ENCODE measurements around the gene DDX39A. TPM values are rescaled to one million over a fixed set of nuclear protein-coding genes. Genes with fewer than 3 reads are reported as not detected.

The DDX39A gene
- polyA plus RNA-seq, 1 of the 3 experiments (the other 2 are of a cell fraction): 88.8 TPM

DNA sequence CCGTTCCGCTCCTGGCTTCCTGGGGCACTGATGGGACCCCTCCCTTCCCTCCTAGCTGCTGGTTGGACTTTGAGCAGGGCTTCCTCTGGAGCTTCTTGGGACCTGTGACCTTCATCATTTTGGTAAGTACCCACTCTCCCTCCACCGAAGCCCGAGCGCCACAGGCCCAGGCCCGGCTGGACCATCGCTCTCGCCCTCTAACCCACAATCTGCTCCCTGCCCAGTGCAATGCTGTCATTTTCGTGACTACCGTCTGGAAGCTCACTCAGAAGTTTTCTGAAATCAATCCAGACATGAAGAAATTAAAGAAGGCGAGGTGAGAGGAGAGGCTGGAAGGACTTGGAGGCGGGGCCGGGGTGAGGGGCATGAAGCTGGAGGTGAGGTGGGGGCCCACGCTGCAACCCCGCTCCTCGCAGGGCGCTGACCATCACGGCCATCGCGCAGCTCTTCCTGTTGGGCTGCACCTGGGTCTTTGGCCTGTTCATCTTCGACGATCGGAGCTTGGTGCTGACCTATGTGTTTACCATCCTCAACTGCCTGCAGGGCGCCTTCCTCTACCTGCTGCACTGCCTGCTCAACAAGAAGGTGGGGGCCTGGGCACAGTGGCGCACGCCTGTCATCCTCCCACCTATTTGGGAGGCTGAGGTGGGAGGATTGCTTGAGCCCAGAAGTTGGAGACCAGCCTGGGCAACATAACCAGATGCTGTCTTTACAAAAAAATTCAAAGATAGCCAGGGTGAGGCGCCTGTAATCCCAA lies 12.3 kb downstream of the DDX39A start:
- Histone ChIP-seq H2AFZ (ENCODE audit: low read depth) (no peak overlapping the region), H3K27me3 (ENCODE audit: insufficient read depth) (no peaks in the 10 kb centered on the region), H3K9ac (no peak overlapping the region), H3F3A (replicated peaks; ENCODE audit: insufficient read depth) (peaks cover 16% of the 10 kb centered on the region), H4K20me1 (ENCODE audit: insufficient read depth) (peaks cover 15% of the 10 kb centered on the region; the same call in 1 of the 2 replicates), H3K4me2 (no peak overlapping the region), H3K27ac (ENCODE audit: low read depth in 2 of 2, low read length in 1 of 2) (peak overlapping the region; percentile 24 to 66; a peak in 3 of 4 replicates), H3K9me2 (no peaks in the 10 kb centered on the region), H3K9me3 (no peaks in the 10 kb centered on the region), H3K4me1 (ENCODE audit: control insufficient read depth in 1 of 2, insufficient read depth in 2 of 2, low read depth in 1 of 2, low read length in 1 of 2) (peaks cover 0 to 7% of the 10 kb centered on the region in 2 experiments; a peak in 1 of 4 replicates), H3K36me3 (replicated peaks in 1 of 2; ENCODE audit: control insufficient read depth in 1 of 2, insufficient read depth in 2 of 2, low read length in 1 of 2) (peaks cover 14 to 41% of the 10 kb centered on the region in 2 experiments), H3K79me2 (ENCODE audit: insufficient read depth) (peaks cover 10% of the 10 kb centered on the region), H3K4me3 (ENCODE audit: low read depth in 2 of 2, low read length in 1 of 2) (no peak overlapping the region)
- POLR2A ChIA-PET: interaction anchor here (0.7 to 1.6 kb wide), 3 partner anchors 45 to 270 kb away, joined by 3 read pairs; partner anchors contain the start of gene ASF1B
- DNase-seq: no peak
- TF ChIP-seq, protein P1, sequence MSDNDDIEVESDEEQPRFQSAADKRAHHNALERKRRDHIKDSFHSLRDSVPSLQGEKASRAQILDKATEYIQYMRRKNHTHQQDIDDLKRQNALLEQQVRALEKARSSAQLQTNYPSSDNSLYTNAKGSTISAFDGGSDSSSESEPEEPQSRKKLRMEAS (IDR thresholded peaks at IDR 0.05; ENCODE audit: low read depth): no peak
- TF ChIP-seq ELF1 (IDR thresholded peaks at IDR 0.05) (no peak), NRF1 (IDR thresholded peaks at IDR 0.05; ENCODE audit: low read depth, low read length) (no peak), SMC3 (IDR thresholded peaks at IDR 0.05; ENCODE audit: low read depth, low read length) (no peak), RXRA (IDR thresholded peaks at IDR 0.05; ENCODE audit: borderline replicate concordance, low read depth) (no peak), GATA2 (CRISPR knock-in tag; IDR thresholded peaks at IDR 0.05) (no peak), RFX5 (IDR thresholded peaks at IDR 0.05; ENCODE audit: low read length) (no peak), RAD21 (IDR thresholded peaks at IDR 0.05; ENCODE audit: low read length) (no peak), SIN3A (IDR thresholded peaks at IDR 0.05; ENCODE audit: borderline replicate concordance, low read depth, low read length) (no peak), POLR2AphosphoS5 (IDR thresholded peaks at IDR 0.05; ENCODE audit: low read depth, low read length) (no peak), TAF1 (IDR thresholded peaks at IDR 0.05; ENCODE audit: borderline replicate concordance, low read depth, low read length) (no peak), RCOR1 (IDR thresholded peaks at IDR 0.05; ENCODE audit: low read length) (no peak), NFIC (IDR thresholded peaks at IDR 0.05; ENCODE audit: borderline replicate concordance) (no peak), EP300 (IDR thresholded peaks at IDR 0.05; ENCODE audit: borderline replicate concordance in 1 of 2, low read depth in 1 of 2, low read length in 1 of 2) (no peak), TEAD4 (IDR thresholded peaks at IDR 0.05; ENCODE audit: borderline replicate concordance, insufficient read depth) (no peak)
- TF ChIP-seq, protein P2, sequence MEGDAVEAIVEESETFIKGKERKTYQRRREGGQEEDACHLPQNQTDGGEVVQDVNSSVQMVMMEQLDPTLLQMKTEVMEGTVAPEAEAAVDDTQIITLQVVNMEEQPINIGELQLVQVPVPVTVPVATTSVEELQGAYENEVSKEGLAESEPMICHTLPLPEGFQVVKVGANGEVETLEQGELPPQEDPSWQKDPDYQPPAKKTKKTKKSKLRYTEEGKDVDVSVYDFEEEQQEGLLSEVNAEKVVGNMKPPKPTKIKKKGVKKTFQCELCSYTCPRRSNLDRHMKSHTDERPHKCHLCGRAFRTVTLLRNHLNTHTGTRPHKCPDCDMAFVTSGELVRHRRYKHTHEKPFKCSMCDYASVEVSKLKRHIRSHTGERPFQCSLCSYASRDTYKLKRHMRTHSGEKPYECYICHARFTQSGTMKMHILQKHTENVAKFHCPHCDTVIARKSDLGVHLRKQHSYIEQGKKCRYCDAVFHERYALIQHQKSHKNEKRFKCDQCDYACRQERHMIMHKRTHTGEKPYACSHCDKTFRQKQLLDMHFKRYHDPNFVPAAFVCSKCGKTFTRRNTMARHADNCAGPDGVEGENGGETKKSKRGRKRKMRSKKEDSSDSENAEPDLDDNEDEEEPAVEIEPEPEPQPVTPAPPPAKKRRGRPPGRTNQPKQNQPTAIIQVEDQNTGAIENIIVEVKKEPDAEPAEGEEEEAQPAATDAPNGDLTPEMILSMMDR (IDR thresholded peaks at IDR 0.05): no peak
- TF ChIP-seq, protein P3, sequence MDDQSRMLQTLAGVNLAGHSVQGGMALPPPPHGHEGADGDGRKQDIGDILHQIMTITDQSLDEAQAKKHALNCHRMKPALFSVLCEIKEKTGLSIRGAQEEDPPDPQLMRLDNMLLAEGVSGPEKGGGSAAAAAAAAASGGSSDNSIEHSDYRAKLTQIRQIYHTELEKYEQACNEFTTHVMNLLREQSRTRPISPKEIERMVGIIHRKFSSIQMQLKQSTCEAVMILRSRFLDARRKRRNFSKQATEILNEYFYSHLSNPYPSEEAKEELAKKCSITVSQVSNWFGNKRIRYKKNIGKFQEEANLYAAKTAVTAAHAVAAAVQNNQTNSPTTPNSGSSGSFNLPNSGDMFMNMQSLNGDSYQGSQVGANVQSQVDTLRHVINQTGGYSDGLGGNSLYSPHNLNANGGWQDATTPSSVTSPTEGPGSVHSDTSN (IDR thresholded peaks at IDR 0.05): no peak
- TF ChIP-seq, protein P4, sequence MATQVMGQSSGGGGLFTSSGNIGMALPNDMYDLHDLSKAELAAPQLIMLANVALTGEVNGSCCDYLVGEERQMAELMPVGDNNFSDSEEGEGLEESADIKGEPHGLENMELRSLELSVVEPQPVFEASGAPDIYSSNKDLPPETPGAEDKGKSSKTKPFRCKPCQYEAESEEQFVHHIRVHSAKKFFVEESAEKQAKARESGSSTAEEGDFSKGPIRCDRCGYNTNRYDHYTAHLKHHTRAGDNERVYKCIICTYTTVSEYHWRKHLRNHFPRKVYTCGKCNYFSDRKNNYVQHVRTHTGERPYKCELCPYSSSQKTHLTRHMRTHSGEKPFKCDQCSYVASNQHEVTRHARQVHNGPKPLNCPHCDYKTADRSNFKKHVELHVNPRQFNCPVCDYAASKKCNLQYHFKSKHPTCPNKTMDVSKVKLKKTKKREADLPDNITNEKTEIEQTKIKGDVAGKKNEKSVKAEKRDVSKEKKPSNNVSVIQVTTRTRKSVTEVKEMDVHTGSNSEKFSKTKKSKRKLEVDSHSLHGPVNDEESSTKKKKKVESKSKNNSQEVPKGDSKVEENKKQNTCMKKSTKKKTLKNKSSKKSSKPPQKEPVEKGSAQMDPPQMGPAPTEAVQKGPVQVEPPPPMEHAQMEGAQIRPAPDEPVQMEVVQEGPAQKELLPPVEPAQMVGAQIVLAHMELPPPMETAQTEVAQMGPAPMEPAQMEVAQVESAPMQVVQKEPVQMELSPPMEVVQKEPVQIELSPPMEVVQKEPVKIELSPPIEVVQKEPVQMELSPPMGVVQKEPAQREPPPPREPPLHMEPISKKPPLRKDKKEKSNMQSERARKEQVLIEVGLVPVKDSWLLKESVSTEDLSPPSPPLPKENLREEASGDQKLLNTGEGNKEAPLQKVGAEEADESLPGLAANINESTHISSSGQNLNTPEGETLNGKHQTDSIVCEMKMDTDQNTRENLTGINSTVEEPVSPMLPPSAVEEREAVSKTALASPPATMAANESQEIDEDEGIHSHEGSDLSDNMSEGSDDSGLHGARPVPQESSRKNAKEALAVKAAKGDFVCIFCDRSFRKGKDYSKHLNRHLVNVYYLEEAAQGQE (IDR thresholded peaks at IDR 0.05; ENCODE audit: low read depth, low read length): no peak
- CTCF ChIA-PET: interaction anchor here (0.5 to 3.5 kb wide), 34 partner anchors 8 to 1351 kb away, joined by 3 to 31 read pairs (median 5); partner anchors contain the start of genes ADGRE5, ASF1B, DDX39A and PTGER1
- 93% methylated on average over 16 of the region's 27 CpGs for WGBS (ENCODE audit: low lambda C conversion rate)
